NOMO-1 treated with dmso at 0.1 percent for 144 hours (cell line): ENCODE data around the gene FOXO1.

Experiments
- DNase-seq: peaks from one replicate; lab custom pipeline; 2025; ENCODE audit not compliant: unreplicated experiment; lab: John Stamatoyannopoulos, UW

FOXO1 gene

DNA sequence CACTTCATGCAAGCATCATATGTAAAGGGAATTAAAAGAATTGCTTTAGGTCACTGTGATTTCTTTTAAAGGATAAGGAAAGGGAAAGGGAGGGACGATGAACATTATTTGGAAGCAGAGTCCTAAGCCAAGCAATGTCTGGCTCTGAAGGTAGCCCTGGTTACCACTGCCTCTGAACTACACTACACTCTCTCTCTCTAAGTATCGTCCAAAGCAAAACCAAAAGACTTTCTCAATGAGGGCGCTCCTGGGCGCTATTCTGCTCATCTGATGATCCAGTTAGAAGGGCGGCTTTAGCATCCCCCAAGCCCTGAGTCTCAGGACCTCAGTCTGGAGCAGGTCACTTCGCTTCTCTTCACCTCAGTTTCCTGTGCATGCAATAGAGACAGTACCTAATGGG, 26.2 kb downstream of the FOXO1 start:
- no peak for DNase-seq

DNA sequence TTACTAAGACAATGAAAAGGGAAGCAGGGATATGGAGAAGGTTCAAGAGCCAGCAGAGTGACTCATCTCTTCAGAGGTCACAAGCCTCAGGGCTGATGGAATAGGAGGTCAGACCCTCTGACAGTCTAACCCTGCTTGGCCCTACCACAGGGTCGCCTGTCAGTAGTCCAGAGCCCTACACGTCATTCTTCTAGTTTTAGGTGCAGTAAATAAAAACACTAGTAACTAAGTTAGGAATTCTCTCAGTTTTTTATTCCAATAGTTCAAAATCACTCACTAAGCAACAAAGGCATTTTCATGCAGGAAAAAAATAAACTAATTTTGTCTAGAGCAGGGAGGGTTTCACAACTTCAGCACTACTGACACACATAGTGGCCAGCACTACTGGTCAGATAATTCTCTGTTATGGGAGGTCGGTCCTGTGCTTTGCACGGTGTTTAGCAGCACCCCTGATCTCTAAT, 27.2 kb downstream of the FOXO1 start:
- DNase-seq = peak; percentile 15

DNA sequence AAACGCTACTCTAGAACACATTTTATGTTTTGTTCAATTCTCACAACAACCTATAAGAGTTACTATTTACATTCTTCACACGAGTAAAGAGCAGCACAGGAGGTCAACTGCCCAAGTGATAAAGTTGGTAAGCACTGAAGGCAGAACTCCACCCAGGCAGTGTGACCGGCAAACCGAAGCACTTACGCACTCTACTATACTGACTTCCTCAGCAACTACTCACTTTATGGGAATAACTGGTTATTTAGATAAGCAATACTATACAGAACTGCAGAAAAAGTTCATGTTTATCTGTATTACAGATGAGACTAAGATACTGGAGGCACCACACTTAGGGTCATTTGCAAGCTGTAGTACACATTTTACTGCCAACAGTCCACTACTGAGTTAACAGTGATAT, 28.8 kb downstream of the FOXO1 start:
- DNase-seq = no peak

- no peak for DNase-seq
These were observed 31.0 kb downstream of the FOXO1 start for GRCh38 chr13:40635315-40635995.

DNA sequence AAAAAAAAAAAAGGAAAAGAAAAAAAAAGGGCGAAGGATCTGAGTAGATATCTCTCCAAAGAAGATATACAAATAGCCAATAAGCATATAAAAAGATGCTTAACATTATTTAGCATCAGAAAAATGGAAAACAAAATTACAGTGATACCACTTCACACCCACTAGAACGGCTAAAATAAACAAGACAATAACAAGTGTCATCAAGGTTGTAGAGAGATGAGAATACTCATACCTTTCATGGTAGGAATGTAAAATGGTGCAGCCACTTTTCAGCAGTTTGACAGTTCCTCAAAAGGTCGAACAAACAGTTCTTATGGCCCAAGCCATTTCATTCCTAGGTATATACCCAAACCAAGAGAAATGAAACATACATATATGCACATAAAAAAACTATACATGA, 33.5 kb downstream of the FOXO1 start:
- no peak for DNase-seq

DNA sequence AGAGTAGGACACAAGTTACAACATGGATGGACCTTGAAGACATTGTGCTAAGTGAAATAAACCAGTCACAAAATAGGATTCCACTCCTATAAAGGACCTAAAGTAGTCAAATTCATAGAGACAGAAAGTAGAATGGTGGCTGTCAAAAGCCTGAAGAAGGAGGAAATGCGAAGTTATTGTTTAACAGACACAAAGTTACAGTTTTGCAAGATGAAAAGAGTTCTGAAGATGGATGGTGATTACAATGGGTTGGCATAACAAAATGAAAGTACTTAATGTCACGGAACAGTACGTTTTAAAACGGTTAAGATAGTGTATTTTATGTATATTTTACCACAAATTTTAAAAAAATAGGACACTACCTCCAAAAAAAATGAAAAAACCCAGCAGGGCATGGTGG, 34.8 kb downstream of the FOXO1 start:
- DNase-seq = no peak

- peak; percentile 28 for DNase-seq
These were observed 36.6 kb downstream of the FOXO1 start for GRCh38 chr13:40629678-40630384.

DNA sequence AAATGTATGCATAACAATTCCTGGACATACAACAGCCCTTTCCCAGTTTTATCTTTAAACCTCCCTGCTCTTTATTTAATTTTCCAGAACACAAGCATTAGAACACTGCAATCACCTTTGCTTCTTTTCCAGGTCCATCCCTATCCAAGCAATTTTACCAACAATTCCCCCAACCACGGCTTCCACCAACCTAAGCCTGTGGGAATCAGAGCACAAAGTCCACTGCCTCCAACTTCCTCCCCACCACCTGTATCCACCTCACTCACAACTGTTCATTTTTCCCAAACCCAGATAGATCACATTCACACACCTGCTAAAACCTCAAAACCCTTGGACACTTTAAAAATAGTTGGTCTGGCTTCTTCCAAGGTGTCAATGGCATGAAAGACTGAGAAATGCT, 39.5 kb downstream of the FOXO1 start:
- no peak for DNase-seq

GRCh38 chr13:40626561-40626960, 39.9 kb downstream of the FOXO1 start:
- DNase-seq = peak; percentile 25

- DNase-seq = no peak
These were observed 41.5 kb downstream of the FOXO1 start for GRCh38 chr13:40624986-40625385.

GRCh38 chr13:40624383-40624782, 42.1 kb downstream of the FOXO1 start:
- DNase-seq = no peak

GRCh38 chr13:40622761-40623160, 43.7 kb downstream of the FOXO1 start:
- DNase-seq = no peak

DNA sequence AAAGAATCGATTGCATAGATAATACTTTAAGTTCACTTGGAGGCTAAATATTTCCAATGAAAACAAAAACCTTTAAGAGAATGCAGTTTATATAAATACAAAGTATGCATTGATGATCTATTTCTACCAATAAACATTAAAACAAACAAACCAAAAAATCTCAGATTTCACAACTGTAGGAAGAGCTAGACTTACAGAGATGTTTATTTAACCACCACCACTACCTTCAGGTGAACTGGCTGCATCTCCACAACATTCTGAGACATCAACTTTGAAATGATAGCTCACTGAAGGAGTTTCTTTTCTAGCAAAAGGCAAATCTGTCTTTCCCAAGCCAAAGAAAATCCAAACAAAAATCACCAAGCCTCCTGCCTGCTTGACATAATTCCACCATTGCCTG, 44.2 kb downstream of the FOXO1 start:
- DNase-seq = no peak

DNA sequence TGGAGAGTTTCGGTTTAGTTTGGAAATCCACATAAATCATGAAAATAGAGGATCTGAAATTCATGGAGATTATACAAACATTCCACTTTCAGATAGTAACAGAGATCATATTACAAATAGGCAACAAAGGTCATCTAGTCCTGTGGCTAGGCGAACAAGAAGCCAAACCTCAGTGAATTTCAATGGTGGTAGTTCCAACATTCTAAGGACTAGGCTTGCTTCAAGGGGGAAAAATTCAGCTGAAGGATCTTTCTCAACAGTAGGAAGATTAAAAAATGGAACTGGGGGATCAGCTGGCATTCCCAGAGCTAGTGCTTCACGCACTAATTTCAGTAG, 47.0 kb downstream of the FOXO1 start:
- no peak for DNase-seq

GRCh38 chr13:40618581-40619478, 47.6 kb downstream of the FOXO1 start:
- no peak for DNase-seq

DNA sequence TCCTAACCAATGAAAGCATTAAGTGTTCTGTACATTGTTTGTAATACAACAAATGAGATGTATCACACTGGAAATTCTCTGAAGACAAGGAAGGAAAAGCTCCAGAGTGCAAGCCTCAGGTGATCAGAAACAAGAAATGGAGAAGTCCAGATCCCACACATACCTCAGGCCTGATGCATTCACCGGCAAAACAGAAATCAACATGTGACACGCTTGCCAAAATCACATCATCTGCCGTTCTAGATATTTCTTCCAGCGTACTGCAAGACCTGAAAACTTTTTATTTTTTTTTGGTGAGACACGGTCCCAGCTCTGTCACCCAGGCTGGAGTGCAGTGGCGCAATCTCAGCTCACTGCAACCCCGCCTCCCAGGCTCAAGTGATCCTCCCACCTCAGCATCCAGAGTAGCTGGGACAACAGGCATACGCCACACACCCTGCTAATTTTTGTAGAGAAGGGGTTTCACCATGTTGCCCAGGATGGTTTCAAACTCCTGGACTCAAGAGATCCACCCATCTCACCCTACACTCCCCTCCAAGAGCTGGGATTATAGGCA, 48.6 kb downstream of the FOXO1 start:
- DNase-seq = no peak

DNA sequence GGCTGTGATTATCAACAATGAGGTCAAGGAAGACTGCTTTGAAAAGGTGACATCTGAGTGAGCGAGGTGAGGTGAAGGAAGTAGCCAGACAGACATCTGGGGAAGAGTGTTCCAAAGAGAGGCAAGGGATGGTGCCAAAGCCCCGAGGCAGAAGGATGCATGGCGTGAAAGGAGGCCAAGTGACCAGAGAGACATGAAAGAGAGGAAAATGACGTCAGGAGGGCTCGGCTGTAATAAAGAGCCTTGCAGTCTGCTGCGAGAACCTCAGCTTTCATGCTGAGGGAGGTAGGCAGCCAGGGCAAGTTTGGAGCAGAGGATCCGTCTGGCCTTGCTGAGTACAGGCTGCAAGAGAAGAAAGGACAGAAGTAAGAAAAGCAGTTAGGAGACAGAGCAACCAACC, 50.8 kb downstream of the FOXO1 start:
- DNase-seq = no peak

- no peak for DNase-seq
These were observed 52.5 kb downstream of the FOXO1 start for GRCh38 chr13:40613914-40614313.

GRCh38 chr13:40613192-40613818, 53.1 kb downstream of the FOXO1 start:
- DNase-seq = no peak

DNA sequence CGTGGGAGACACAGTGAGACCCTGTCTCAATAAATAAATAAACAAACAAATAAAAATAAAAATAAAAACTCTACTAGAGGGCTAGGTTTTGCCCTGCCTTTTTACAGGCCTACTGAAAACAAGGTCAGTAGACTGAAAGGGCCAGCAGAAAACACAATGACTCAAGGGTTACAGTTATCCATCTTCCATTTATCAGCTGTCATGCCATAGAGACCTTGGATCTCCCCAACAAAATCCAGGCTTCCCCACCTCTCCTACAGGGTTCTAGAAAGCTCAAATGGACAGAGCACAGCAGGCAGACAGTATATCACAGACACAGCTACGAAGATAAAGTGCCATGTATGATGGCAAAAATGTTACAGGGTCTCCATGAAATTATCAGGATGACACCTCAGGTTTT, 54.4 kb downstream of the FOXO1 start:
- DNase-seq = no peak

GRCh38 chr13:40611635-40612034, 54.8 kb downstream of the FOXO1 start:
- no peak for DNase-seq
